SK-N-SH (cell line): ENCODE measurements around the gene NBEA. TPM values are rescaled to one million over a fixed set of nuclear protein-coding genes. Genes with fewer than 3 reads are reported as not detected.

ENCODE experiments used
- CTCF ChIA-PET: fragments of 300-600, 350-600 bp; formaldehyde crosslinking; extraction: SDS; loops from one replicate; lab custom pipeline; 2021; lab: Yijun Ruan, JAX
- POLR2A ChIA-PET: fragments of 350-600 bp; sonication (Branson Sonifier 250); formaldehyde crosslinking; extraction: SDS; loops from one replicate; lab custom pipeline; 2020; ENCODE audit warnings: antibody characterized with exemption, inconsistent platforms; lab: Yijun Ruan, JAX
- DNase-seq: peaks from one replicate; pipeline ENCODE4 v3.0.0; 2012
- H2AFZ ChIP-seq: fragments of 200-600 bp; sonication (generic); 2 replicates; pipeline ENCODE4 v1.8.1; 2016; ENCODE audit warnings: antibody characterized with exemption, mild to moderate bottlenecking, low read depth
- H3F3A ChIP-seq: fragments of 200-600 bp; sonication (generic); replicated peaks from 2 replicates; pipeline ENCODE3; 2016; ENCODE audit warnings: antibody characterized with exemption, mild to moderate bottlenecking; ENCODE audit not compliant: insufficient read depth
- H3K27ac ChIP-seq, 2 experiments: fragments of 200-500 bp in 1 of 2; fragments of 200-600 bp in 1 of 2; sonication (Bioruptor generic) in 1 of 2; sonication (generic), shearing (Covaris generic) in 1 of 2; 2 replicates each; pipeline versions ENCODE4 v1.5.1 to v1.6.1; 2014 to 2016; ENCODE audit warnings: low read depth in 2 of 2, inconsistent platforms in 1 of 2, low read length in 1 of 2, mild to moderate bottlenecking in 1 of 2, mixed read lengths in 1 of 2
- H3K27me3 ChIP-seq: fragments of 200-600 bp; sonication (generic), shearing (Covaris generic); 2 replicates; pipeline ENCODE4 v1.6.1; 2016; ENCODE audit warnings: mixed run types; ENCODE audit not compliant: insufficient read depth
- H3K36me3 ChIP-seq, 2 experiments: fragments of 200-500 bp in 1 of 2; fragments of 200-600 bp in 1 of 2; sonication (Bioruptor generic) in 1 of 2; sonication (generic) in 1 of 2; replicated peaks in 1 of 2; 2 replicates each; pipeline versions ENCODE3 to v1.5.1; 2014 to 2016; ENCODE audit warnings: low read length in 1 of 2, mild to moderate bottlenecking in 1 of 2; ENCODE audit not compliant: insufficient read depth in 2 of 2, control insufficient read depth in 1 of 2
- H3K4me1 ChIP-seq, 2 experiments: fragments of 200-500 bp in 1 of 2; fragments of 200-600 bp in 1 of 2; sonication (Bioruptor generic) in 1 of 2; sonication (generic), shearing (Covaris generic) in 1 of 2; 2 replicates each; pipeline versions ENCODE4 v1.5.1 to v1.6.1; 2014 to 2016; ENCODE audit warnings: low read depth in 1 of 2, low read length in 1 of 2, mixed run types in 1 of 2; ENCODE audit not compliant: insufficient read depth in 2 of 2, control insufficient read depth in 1 of 2
- H3K4me2 ChIP-seq: fragments of 200-600 bp; sonication (generic), shearing (Covaris generic); 2 replicates; pipeline ENCODE4 v1.6.1; 2017; ENCODE audit warnings: mixed run types
- H3K4me3 ChIP-seq, 2 experiments: fragments of 200-500 bp in 1 of 2; fragments of 200-600 bp in 1 of 2; sonication (Bioruptor generic) in 1 of 2; sonication (generic), shearing (Covaris generic) in 1 of 2; 2 replicates each; pipeline versions ENCODE4 v1.5.1 to v1.8.1; 2014 to 2016; ENCODE audit warnings: low read depth in 2 of 2, inconsistent platforms in 1 of 2, low read length in 1 of 2, mild to moderate bottlenecking in 1 of 2, mixed read lengths in 1 of 2, moderate library complexity in 1 of 2
- H3K79me2 ChIP-seq: fragments of 200-600 bp; sonication (generic); 2 replicates; pipeline ENCODE4 v1.8.1; 2017; ENCODE audit warnings: mild to moderate bottlenecking; ENCODE audit not compliant: insufficient read depth
- H3K9ac ChIP-seq: fragments of 200-600 bp; sonication (generic); 2 replicates; pipeline ENCODE4 v1.6.1; 2017; ENCODE audit warnings: mixed run types
- H3K9me2 ChIP-seq: fragments of 200-600 bp; sonication (generic); 2 replicates; pipeline ENCODE4 v1.6.1; 2017; ENCODE audit warnings: mixed run types
- H3K9me3 ChIP-seq: fragments of 200-600 bp; sonication (generic); 2 replicates; pipeline ENCODE4 v1.6.1; 2017; ENCODE audit warnings: mixed run types, mild to moderate bottlenecking, moderate library complexity
- H4K20me1 ChIP-seq: fragments of 200-600 bp; sonication (generic); 2 replicates; pipeline ENCODE4 v1.6.1; 2017; ENCODE audit warnings: mild to moderate bottlenecking, mixed run types; ENCODE audit not compliant: insufficient read depth
- EZH2phosphoT487 ChIP-seq: fragments of 200-600 bp; sonication (generic); IDR thresholded peaks from 2 replicates; pipeline ENCODE4 v1.6.1; 2017; ENCODE audit warnings: low read depth, mixed run types, mild to moderate bottlenecking, antibody characterized with exemption, moderate library complexity, borderline replicate concordance
- FOXJ3 ChIP-seq: sonication (generic); formaldehyde crosslinking; IDR thresholded peaks from 2 replicates; pipeline ENCODE4 v1.5.1; 2020; ENCODE audit warnings: mild to moderate bottlenecking, missing genetic modification reagents
- GATA2 ChIP-seq: sonication (generic); formaldehyde crosslinking; IDR thresholded peaks from 2 replicates; pipeline ENCODE4 v1.5.0; 2020; ENCODE audit warnings: mild to moderate bottlenecking, missing genetic modification reagents
- JUND ChIP-seq: IDR thresholded peaks from 2 replicates; pipeline ENCODE4 v1.4.0; 2012
- MEF2A ChIP-seq: IDR thresholded peaks from 2 replicates; pipeline ENCODE4 v1.4.0; 2012; ENCODE audit warnings: low read depth, borderline replicate concordance
- MXI1 ChIP-seq: IDR thresholded peaks from 2 replicates; pipeline ENCODE4 v1.6.1; 2012; ENCODE audit warnings: mild to moderate bottlenecking, low read depth, low read length, improper control_type of control experiment
- NRF1 ChIP-seq: IDR thresholded peaks from 2 replicates; pipeline ENCODE4 v1.6.1; 2012; ENCODE audit warnings: low read depth, mild to moderate bottlenecking, low read length
- PBX3 ChIP-seq: IDR thresholded peaks from 2 replicates; pipeline ENCODE4; 2012
- POLR2AphosphoS5 ChIP-seq: IDR thresholded peaks from 2 replicates; pipeline ENCODE4 v1.6.1; 2012; ENCODE audit warnings: low read depth, low read length
- RCOR1 ChIP-seq: fragments of 150-350 bp; IDR thresholded peaks from 2 replicates; pipeline ENCODE4 v1.6.1; 2017; ENCODE audit warnings: antibody characterized with exemption, low read length
- SMC3 ChIP-seq: IDR thresholded peaks from 2 replicates; pipeline ENCODE4 v1.6.1; 2012; ENCODE audit warnings: low read depth, low read length, improper control_type of control experiment
- TAF1 ChIP-seq: IDR thresholded peaks from 2 replicates; pipeline ENCODE4 v1.6.1; 2012; ENCODE audit warnings: low read depth, mild to moderate bottlenecking, low read length, moderate library complexity, borderline replicate concordance
- TCF12 ChIP-seq: IDR thresholded peaks from 2 replicates; pipeline ENCODE4 v1.4.0; 2012
- TEAD4 ChIP-seq: IDR thresholded peaks from 2 replicates; pipeline ENCODE4 v1.4.0; 2012; ENCODE audit warnings: mild to moderate bottlenecking, borderline replicate concordance; ENCODE audit not compliant: insufficient read depth
- USF1 ChIP-seq: IDR thresholded peaks from 2 replicates; pipeline ENCODE4 v1.4.0; 2012; ENCODE audit warnings: low read depth, borderline replicate concordance
- WGBS: methylation state at CpG from one replicate; pipeline ENCODE4 v1.1.6; 2017; ENCODE audit warnings: low lambda C conversion rate; 5-methylcytosine and 5-hydroxymethylcytosine counted together
- polyA plus RNA-seq, 3 experiments: library from polyadenylated mRNA; depleted of rRNA; stranded (reverse); fragments of >200 nt; gene quantifications; 2 replicates each; pipeline ENCODE4 v1.2.3, GENCODE V29; 2012
- TF ChIP-seq, protein P1 (sequence below): IDR thresholded peaks from 2 replicates; pipeline ENCODE4 v1.4.0; 2012; ENCODE audit warnings: low read depth, borderline replicate concordance
- TF ChIP-seq, protein P2 (sequence below): fragments of 150-350 bp; IDR thresholded peaks from 2 replicates; pipeline ENCODE4 v1.6.1; 2016; ENCODE audit warnings: mild to moderate bottlenecking, low read depth, low read length
- TF ChIP-seq, protein P3 (sequence below): fragments of 200-600 bp; sonication (generic); IDR thresholded peaks from 2 replicates; pipeline ENCODE4 v1.6.1; 2017; ENCODE audit warnings: antibody characterized with exemption, mild to moderate bottlenecking, moderate library complexity

The NBEA gene
- polyA plus RNA-seq, 1 of the 3 experiments (the other 2 are of a cell fraction), result 12.3 TPM

DNA sequence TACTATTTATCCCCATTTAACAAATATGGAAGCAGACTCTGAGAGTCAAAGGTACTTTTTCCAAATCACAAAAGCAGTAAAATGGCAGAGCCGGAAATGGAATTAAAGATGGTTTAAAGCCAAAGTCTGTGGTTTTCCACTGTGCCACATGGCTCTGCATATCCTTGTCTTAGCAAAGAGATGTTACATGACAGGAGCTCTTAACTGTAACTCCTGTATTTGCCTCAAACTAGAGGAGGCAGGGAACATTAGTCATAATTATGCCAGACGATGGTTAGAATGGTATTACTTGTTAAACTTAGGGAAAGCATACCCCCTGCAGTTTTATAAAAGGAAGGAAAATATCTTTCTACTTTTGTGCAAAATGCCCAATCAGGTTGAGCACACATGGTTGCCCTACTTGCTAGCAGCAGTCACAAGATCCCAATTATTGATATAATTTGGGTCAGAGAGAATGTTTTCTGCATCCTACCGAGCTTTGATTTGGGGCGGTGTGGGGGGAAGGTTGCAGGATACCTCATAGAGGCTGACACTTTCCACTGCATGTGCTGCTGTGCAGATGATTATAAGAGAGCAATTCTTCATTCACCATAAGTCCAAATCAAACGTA is 576.4 kb downstream of the NBEA start (continued):
- TF ChIP-seq GATA2 (CRISPR knock-in tag), result 0 out of 2 replicates have a peak, but pooled peaks have one; percentile 8
- no peak for TF ChIP-seq FOXJ3 (CRISPR knock-in tag)
- TF ChIP-seq RCOR1, result no peak; the same call in 1 of the 2 replicates
- TF ChIP-seq TAF1, result no peak
- TF ChIP-seq PBX3, result peak; percentile 93
- TF ChIP-seq, protein P1, sequence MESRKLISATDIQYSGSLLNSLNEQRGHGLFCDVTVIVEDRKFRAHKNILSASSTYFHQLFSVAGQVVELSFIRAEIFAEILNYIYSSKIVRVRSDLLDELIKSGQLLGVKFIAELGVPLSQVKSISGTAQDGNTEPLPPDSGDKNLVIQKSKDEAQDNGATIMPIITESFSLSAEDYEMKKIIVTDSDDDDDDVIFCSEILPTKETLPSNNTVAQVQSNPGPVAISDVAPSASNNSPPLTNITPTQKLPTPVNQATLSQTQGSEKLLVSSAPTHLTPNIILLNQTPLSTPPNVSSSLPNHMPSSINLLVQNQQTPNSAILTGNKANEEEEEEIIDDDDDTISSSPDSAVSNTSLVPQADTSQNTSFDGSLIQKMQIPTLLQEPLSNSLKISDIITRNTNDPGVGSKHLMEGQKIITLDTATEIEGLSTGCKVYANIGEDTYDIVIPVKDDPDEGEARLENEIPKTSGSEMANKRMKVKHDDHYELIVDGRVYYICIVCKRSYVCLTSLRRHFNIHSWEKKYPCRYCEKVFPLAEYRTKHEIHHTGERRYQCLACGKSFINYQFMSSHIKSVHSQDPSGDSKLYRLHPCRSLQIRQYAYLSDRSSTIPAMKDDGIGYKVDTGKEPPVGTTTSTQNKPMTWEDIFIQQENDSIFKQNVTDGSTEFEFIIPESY, result no peak; the same call in 1 of the 2 replicates
- TF ChIP-seq MXI1, result no peak
- TF ChIP-seq POLR2AphosphoS5, result peak; percentile 73

- TF ChIP-seq TCF12, result no peak
- no peak for TF ChIP-seq EZH2phosphoT487
- no peak for TF ChIP-seq FOXJ3 (CRISPR knock-in tag)
- TF ChIP-seq NRF1, result no peak
- TF ChIP-seq, protein P2, sequence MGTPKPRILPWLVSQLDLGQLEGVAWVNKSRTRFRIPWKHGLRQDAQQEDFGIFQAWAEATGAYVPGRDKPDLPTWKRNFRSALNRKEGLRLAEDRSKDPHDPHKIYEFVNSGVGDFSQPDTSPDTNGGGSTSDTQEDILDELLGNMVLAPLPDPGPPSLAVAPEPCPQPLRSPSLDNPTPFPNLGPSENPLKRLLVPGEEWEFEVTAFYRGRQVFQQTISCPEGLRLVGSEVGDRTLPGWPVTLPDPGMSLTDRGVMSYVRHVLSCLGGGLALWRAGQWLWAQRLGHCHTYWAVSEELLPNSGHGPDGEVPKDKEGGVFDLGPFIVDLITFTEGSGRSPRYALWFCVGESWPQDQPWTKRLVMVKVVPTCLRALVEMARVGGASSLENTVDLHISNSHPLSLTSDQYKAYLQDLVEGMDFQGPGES, result no peak
- no peak for TF ChIP-seq TEAD4
- TF ChIP-seq JUND, result no peak
- TF ChIP-seq POLR2AphosphoS5, result no peak
- TF ChIP-seq MEF2A, result no peak
- TF ChIP-seq, protein P3, sequence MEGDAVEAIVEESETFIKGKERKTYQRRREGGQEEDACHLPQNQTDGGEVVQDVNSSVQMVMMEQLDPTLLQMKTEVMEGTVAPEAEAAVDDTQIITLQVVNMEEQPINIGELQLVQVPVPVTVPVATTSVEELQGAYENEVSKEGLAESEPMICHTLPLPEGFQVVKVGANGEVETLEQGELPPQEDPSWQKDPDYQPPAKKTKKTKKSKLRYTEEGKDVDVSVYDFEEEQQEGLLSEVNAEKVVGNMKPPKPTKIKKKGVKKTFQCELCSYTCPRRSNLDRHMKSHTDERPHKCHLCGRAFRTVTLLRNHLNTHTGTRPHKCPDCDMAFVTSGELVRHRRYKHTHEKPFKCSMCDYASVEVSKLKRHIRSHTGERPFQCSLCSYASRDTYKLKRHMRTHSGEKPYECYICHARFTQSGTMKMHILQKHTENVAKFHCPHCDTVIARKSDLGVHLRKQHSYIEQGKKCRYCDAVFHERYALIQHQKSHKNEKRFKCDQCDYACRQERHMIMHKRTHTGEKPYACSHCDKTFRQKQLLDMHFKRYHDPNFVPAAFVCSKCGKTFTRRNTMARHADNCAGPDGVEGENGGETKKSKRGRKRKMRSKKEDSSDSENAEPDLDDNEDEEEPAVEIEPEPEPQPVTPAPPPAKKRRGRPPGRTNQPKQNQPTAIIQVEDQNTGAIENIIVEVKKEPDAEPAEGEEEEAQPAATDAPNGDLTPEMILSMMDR, result no peak
- TF ChIP-seq USF1, result no peak
- no peak for TF ChIP-seq SMC3
- TF ChIP-seq RCOR1, result no peak
- no peak for TF ChIP-seq MXI1
- Histone ChIP-seq H2AFZ (no peak overlapping the region), H3K9me2 (no peaks in the 10 kb centered on the region), H3K79me2 (no peaks in the 10 kb centered on the region; the same call in 1 of the 2 replicates), H3K27me3 (no peaks in the 10 kb centered on the region), H3K27ac (peak overlapping the region in 1 of 2 experiments; percentile 39; a peak in 2 of 4 replicates), H3K4me1 (peaks cover 0 to 19% of the 10 kb centered on the region in 2 experiments; a peak in 2 of 4 replicates), H3K9ac (no peak overlapping the region), H4K20me1 (no peaks in the 10 kb centered on the region), H3K9me3 (no peaks in the 10 kb centered on the region), H3K36me3 (no peaks in the 10 kb centered on the region), H3K4me3 (no peak overlapping the region), H3K4me2 (no peak overlapping the region), H3F3A (no peaks in the 10 kb centered on the region)
- WGBS, result 81% methylated on average over 3 of the region's 3 CpGs
- DNase-seq, result no peak
- CTCF ChIA-PET, result interaction anchor here (1.0 kb wide), 1 partner anchor 37 kb away, joined by 5 read pairs; no protein-coding TSS in a partner anchor
- POLR2A ChIA-PET, result no interaction called here
Measured at GRCh38 chr13:35524171-35524570, 582.1 kb downstream of the NBEA start.
